Endothelial cell of umbilical vein (primary cell): ENCODE measurements around the gene ZP4. TPM values are rescaled to one million over a fixed set of nuclear protein-coding genes. Genes with fewer than 3 reads are reported as not detected.

Experiments
- BruUV-seq: library from RNA; stranded (reverse); fragments of 400-500 nt; replicated peaks from 2 replicates; lab custom pipeline; 2021; lab: Mats Ljungman, UMichigan
- CTCF ChIA-PET: fragments of 300-600, 350-600 bp; sonication (Branson Sonifier 250); formaldehyde crosslinking; loops from one replicate; lab custom pipeline; 2021; ENCODE audit warnings: antibody characterized with exemption, inconsistent platforms; lab: Charles Lee
- POLR2A ChIA-PET: fragments of 300-600, 350-600 bp; sonication (Branson Sonifier 250); formaldehyde crosslinking; loops from one replicate; lab custom pipeline; 2021; ENCODE audit warnings: antibody characterized with exemption, inconsistent platforms; lab: Charles Lee
- DNase-seq: peaks from one replicate; pipeline ENCODE4 v3.0.0-alpha.2; 2011; ENCODE audit warnings: low read depth, low spot score
- FAIRE-seq: peaks from 2 replicates; lab custom pipeline; 2011; peaks lifted over from hg19 to GRCh38; lab: Jason Lieb, UNC
- H2AFZ ChIP-seq: 2 replicates; pipeline ENCODE4 v1.6.0; 2012; ENCODE audit warnings: low read depth, low read length, control low read depth, inconsistent platforms
- H3K27ac ChIP-seq: 2 replicates; pipeline ENCODE4 v1.5.1; 2011; ENCODE audit warnings: low read depth, mild to moderate bottlenecking, control low read depth, low read length, moderate library complexity; ENCODE audit not compliant: insufficient read depth
- H3K27me3 ChIP-seq, 2 experiments: 2 replicates each; pipeline versions ENCODE4 v1.6.0 to v1.6.1; 2011; ENCODE audit warnings: low read length in 2 of 2, mixed read lengths in 1 of 2; ENCODE audit not compliant: control insufficient read depth in 2 of 2, insufficient read depth in 2 of 2
- H3K36me3 ChIP-seq, 2 experiments: 2 replicates in 1 of 2; 3 replicates in 1 of 2; pipeline ENCODE4 v1.5.1; 2011; ENCODE audit warnings: low read length in 2 of 2, mild to moderate bottlenecking in 1 of 2, moderate library complexity in 1 of 2; ENCODE audit not compliant: control insufficient read depth in 2 of 2, insufficient read depth in 2 of 2; ENCODE audit errors: extremely low read depth in 1 of 2
- H3K4me1 ChIP-seq: 3 replicates; pipeline ENCODE4 v1.5.1; 2011; ENCODE audit warnings: mild to moderate bottlenecking, low read length; ENCODE audit not compliant: control insufficient read depth, insufficient read depth; ENCODE audit errors: extremely low read depth
- H3K4me2 ChIP-seq: 2 replicates; pipeline ENCODE4 v1.6.1; 2011; ENCODE audit warnings: low read length, control low read depth, mixed read lengths; ENCODE audit not compliant: insufficient read depth
- H3K4me3 ChIP-seq, 3 experiments: fragments of 200-600 bp in 1 of 3; sonication (generic), shearing (Covaris generic) in 1 of 3; replicated peaks in 1 of 3; 2 replicates each; pipeline ENCODE4 v1.5.1; 2011 to 2016; ENCODE audit warnings: control low read depth in 3 of 3, low read length in 3 of 3, mild to moderate bottlenecking in 2 of 3, inconsistent platforms in 1 of 3, low read depth in 1 of 3, moderate library complexity in 1 of 3; ENCODE audit not compliant: insufficient read depth in 1 of 3
- H3K79me2 ChIP-seq: 2 replicates; pipeline ENCODE4 v1.6.0; 2012; ENCODE audit warnings: low read length, inconsistent platforms; ENCODE audit not compliant: control insufficient read depth, insufficient read depth
- H3K9ac ChIP-seq: replicated peaks from 2 replicates; pipeline ENCODE3; 2011; ENCODE audit warnings: low read length, control low read depth; ENCODE audit not compliant: insufficient read depth; ENCODE audit errors: extremely low read depth
- H3K9me1 ChIP-seq: replicated peaks from 3 replicates; pipeline ENCODE4 v1.6.0; 2011; ENCODE audit warnings: mild to moderate bottlenecking, low read length; ENCODE audit not compliant: control insufficient read depth, insufficient read depth; ENCODE audit errors: extremely low read depth
- H3K9me3 ChIP-seq: replicated peaks from 2 replicates; pipeline ENCODE4 v1.5.1; 2012; ENCODE audit warnings: low read length, inconsistent platforms; ENCODE audit not compliant: control insufficient read depth, insufficient read depth
- H4K20me1 ChIP-seq: replicated peaks from 2 replicates; pipeline ENCODE3; 2011; ENCODE audit warnings: mild to moderate bottlenecking, low read length; ENCODE audit not compliant: control insufficient read depth, insufficient read depth; ENCODE audit errors: extremely low read depth
- CTCF ChIP-seq, 2 donors: IDR thresholded peaks; 1 replicate in 1 of 2; 2 replicates in 1 of 2; pipeline ENCODE4 v1.5.1; 2011; ENCODE audit warnings: low read length in 2 of 2, mild to moderate bottlenecking in 2 of 2, moderate library complexity in 2 of 2, control low read depth in 1 of 2, inconsistent platforms in 1 of 2, low read depth in 1 of 2; ENCODE audit not compliant: insufficient read depth in 1 of 2; ENCODE audit errors: extremely low read depth in 1 of 2
- EZH2 ChIP-seq: IDR thresholded peaks from 2 replicates; pipeline ENCODE4 v1.6.1; 2012; ENCODE audit warnings: borderline replicate concordance, low read depth, mild to moderate bottlenecking, moderate library complexity, low read length, inconsistent platforms; ENCODE audit not compliant: severe bottlenecking
- FOS ChIP-seq: IDR thresholded peaks from 2 replicates; pipeline ENCODE4 v1.6.1; 2011; ENCODE audit warnings: mild to moderate bottlenecking, low read length, moderate library complexity, borderline replicate concordance; ENCODE audit not compliant: insufficient read depth
- GATA2 ChIP-seq: IDR thresholded peaks from 2 replicates; pipeline ENCODE4 v1.7.0; 2011; ENCODE audit warnings: low read depth, mild to moderate bottlenecking, moderate library complexity, mixed read lengths, low read length; ENCODE audit not compliant: insufficient read length, insufficient read depth
- JUN ChIP-seq: IDR thresholded peaks from 2 replicates; pipeline ENCODE4 v1.6.1; 2011; ENCODE audit warnings: borderline replicate concordance, low read depth; ENCODE audit not compliant: insufficient read length, insufficient read depth
- MAX ChIP-seq: IDR thresholded peaks from 2 replicates; pipeline ENCODE4 v1.6.1; 2011; ENCODE audit not compliant: insufficient read depth, insufficient read length
- MYC ChIP-seq: IDR thresholded peaks from one replicate; pipeline ENCODE4 v1.6.1; 2011; ENCODE audit warnings: mild to moderate bottlenecking, low read depth, low read length
- POLR2A ChIP-seq: IDR thresholded peaks from 2 replicates; pipeline ENCODE4 v1.6.1; 2012; ENCODE audit warnings: low read depth, mild to moderate bottlenecking, control low read depth, low read length
- POLR2AphosphoS5 ChIP-seq: IDR thresholded peaks from 2 replicates; pipeline ENCODE4 v1.6.1; 2012; ENCODE audit warnings: low read depth, mild to moderate bottlenecking, control low read depth, low read length, moderate library complexity; ENCODE audit not compliant: insufficient read depth
- dilution Hi-C: fragments of 300-500 bp; cut with MboI; formaldehyde crosslinking; loops from one replicate; pipeline ENCODE4 v1.15.0; 2019; ENCODE audit warnings: low sequenced_read_pairs; ENCODE audit not compliant: extremely low pct_ligation_motif_present
- intact Hi-C: fragments of 100-400 bp; cut with micrococcal nuclease; formaldehyde crosslinking; loops from one replicate; pipeline ENCODE4 v1.10.0; 2022
- polyA plus RNA-seq, 4 experiments: library from polyadenylated mRNA; depleted of rRNA in 3 of 4; stranded (reverse) in 3 of 4; unstranded in 1 of 4; fragments of >200 nt; gene quantifications; 2 replicates each; pipeline versions ENCODE4 v1.2.1 to v1.2.3, GENCODE V29; 2011 to 2012; ENCODE audit warnings: missing spikeins in 1 of 4
- total RNA-seq: library from RNA; stranded (reverse); gene quantifications from 2 replicates; pipeline ENCODE4 v1.2.3, GENCODE V29; 2021

ZP4 gene
- total and polyA plus RNA-seq, 2 donors (not counting 3 experiments of a cell fraction or from before 2014, with no cell fraction given): not detected

- H3K36me3 ChIP-seq: no peaks in the 10 kb centered on the region
- H3K79me2 ChIP-seq: no peaks in the 10 kb centered on the region
- no peak overlapping the region for H3K4me2 ChIP-seq
- H3K9ac ChIP-seq: no peak overlapping the region
- no peaks in the 10 kb centered on the region for H3K4me1 ChIP-seq
- no peak overlapping the region for H2AFZ ChIP-seq
- dilution Hi-C loops (no loop called here), intact Hi-C loops (no loop called here)
- CTCF ChIA-PET: no interaction called here
- POLR2A ChIA-PET: no interaction called here
- BruUV-seq: no TSS peak
- peaks cover 12% of the 10 kb centered on the region for H3K9me3 ChIP-seq
- no peaks in the 10 kb centered on the region for H3K27me3 ChIP-seq
- H3K9me1 ChIP-seq: no peaks in the 10 kb centered on the region
- FAIRE-seq (no peak), DNase-seq (no peak)
- no peak overlapping the region for H3K27ac ChIP-seq
- no peak for TF ChIP-seq EZH2
- TF ChIP-seq MYC: no peak
- no peak for TF ChIP-seq POLR2AphosphoS5
- TF ChIP-seq JUN: no peak
- TF ChIP-seq FOS: no peak
- TF ChIP-seq GATA2: no peak
- TF ChIP-seq POLR2A: no peak
- no peak for TF ChIP-seq MAX
- TF ChIP-seq CTCF (IDR thresholded peaks at IDR 0.05; ENCODE audit: extremely low read depth in 1 of 2, insufficient read depth in 1 of 2, low read depth in 1 of 2, low read length in 2 of 2): no peak
- H3K4me3 ChIP-seq: no peak overlapping the region
- no peaks in the 10 kb centered on the region for H4K20me1 ChIP-seq
Measured at GRCh38 chr1:237884237-237884636, 6.5 kb downstream of the ZP4 start.
